ENCODE data around the gene MECR.

- no peak for TF ChIP-seq CTCF (IDR thresholded peaks at IDR 0.05; ENCODE audit: low read length)
- no peak for TF ChIP-seq EZH2phosphoT487 (IDR thresholded peaks at IDR 0.05; ENCODE audit: low read length)
- no peak for TF ChIP-seq EZH2 (optimal IDR thresholded peaks at IDR 0.05; ENCODE audit: low read depth, low read length)
Observed at GRCh38 chr1:29208442-29208841, 22.3 kb downstream of the MECR start.
